GOT3 (cell line): ENCODE results near the gene SLIT3.

ENCODE experiments used
- DNase-seq: peaks from one replicate; lab custom pipeline; 2025; ENCODE audit warnings: mixed read lengths; lab: John Stamatoyannopoulos, UW

Gene SLIT3

GRCh38 chr5:168860503-168860902 lies 440.4 kb downstream of the SLIT3 start:
- no peak for DNase-seq

GRCh38 chr5:168860081-168860480 lies 440.9 kb downstream of the SLIT3 start:
- no peak for DNase-seq

GRCh38 chr5:168859471-168859870 lies 441.5 kb downstream of the SLIT3 start:
- no peak for DNase-seq

- DNase-seq: no peak
Observed at GRCh38 chr5:168858994-168859393, 441.9 kb downstream of the SLIT3 start.

- DNase-seq: no peak
Observed at GRCh38 chr5:168858371-168858770, 442.6 kb downstream of the SLIT3 start.

- no peak for DNase-seq
Observed at GRCh38 chr5:168853972-168854371, 447.0 kb downstream of the SLIT3 start.

GRCh38 chr5:168852329-168852728 lies 448.6 kb downstream of the SLIT3 start:
- DNase-seq: no peak

GRCh38 chr5:168851902-168852321 lies 449.0 kb downstream of the SLIT3 start:
- no peak for DNase-seq

- no peak for DNase-seq
Observed at GRCh38 chr5:168850683-168851082, 450.3 kb downstream of the SLIT3 start.

- no peak for DNase-seq
Observed at GRCh38 chr5:168848569-168848968, 452.4 kb downstream of the SLIT3 start.

- DNase-seq: no peak
Observed at GRCh38 chr5:168847511-168848073, 453.3 kb downstream of the SLIT3 start.

GRCh38 chr5:168844922-168845296 lies 456.0 kb downstream of the SLIT3 start:
- DNase-seq: no peak

- DNase-seq: no peak
Observed at GRCh38 chr5:168844016-168844921, 456.7 kb downstream of the SLIT3 start.

- no peak for DNase-seq
Observed at GRCh38 chr5:168843277-168844015, 457.5 kb downstream of the SLIT3 start.

GRCh38 chr5:168842571-168843205 lies 458.3 kb downstream of the SLIT3 start:
- no peak for DNase-seq

- no peak for DNase-seq
Observed at GRCh38 chr5:168837852-168838251, 463.1 kb downstream of the SLIT3 start.

GRCh38 chr5:168836603-168837231 lies 464.2 kb downstream of the SLIT3 start:
- no peak for DNase-seq

GRCh38 chr5:168833936-168834335 lies 467.0 kb downstream of the SLIT3 start:
- DNase-seq: no peak

GRCh38 chr5:168833383-168833782 lies 467.6 kb downstream of the SLIT3 start:
- no peak for DNase-seq

GRCh38 chr5:168832308-168832707 lies 468.6 kb downstream of the SLIT3 start:
- no peak for DNase-seq

- DNase-seq: no peak
Observed at GRCh38 chr5:168831383-168831782, 469.6 kb downstream of the SLIT3 start.

- DNase-seq: no peak
Observed at GRCh38 chr5:168830833-168831232, 470.1 kb downstream of the SLIT3 start.
